Activated CD8-positive, alpha-beta memory T cell treated with anti-CD3 and anti-CD28 coated beads, Interleukin-2, amount 50 U/mL, for 4 hours (primary cell): ENCODE data around the gene GSTA2.
"Not testable (repeated sequence)": the region's sequence is repeated elsewhere in the genome, so short reads cannot be mapped to it uniquely, and the experiment has no call there.

Source experiments
- DNase-seq: peaks from one replicate; pipeline ENCODE4 v3.0.0-alpha.2; 2020

Gene GSTA2

DNA sequence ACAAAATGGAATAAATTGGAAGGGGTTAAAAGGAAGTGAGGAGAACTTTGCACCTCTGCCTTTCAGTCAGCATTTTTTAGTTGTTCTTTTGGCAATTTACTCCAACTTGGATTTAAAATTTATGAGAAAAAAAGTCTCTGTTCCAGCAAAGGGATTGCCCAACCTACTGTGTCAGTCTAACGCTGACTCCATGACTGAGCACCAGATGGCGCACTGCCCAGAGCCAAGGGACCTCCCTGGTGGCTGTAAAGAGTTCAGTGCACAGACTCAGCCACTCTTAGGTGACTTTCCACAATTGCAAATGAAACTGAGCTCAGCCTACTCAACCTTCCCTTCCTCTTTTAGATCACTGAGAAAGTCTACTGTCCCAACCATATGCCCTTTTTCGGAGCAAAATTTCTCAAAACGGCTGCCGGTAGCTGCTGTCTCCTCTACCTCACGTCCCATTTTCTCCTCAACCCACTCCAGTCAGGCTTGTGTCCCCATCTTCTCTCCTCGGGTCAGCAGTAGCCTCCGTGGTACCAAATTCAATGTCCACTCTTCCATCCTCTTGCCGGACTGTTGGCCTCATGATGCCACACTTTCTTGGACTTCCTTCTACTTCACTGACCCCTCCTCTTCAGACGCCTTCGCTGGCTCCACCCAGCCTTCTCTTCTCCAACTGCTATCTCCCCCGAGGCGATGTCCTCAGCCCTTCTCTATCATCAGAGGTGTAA, 38.7 kb downstream of the GSTA2 start:
- DNase-seq: peak; percentile 45

DNA sequence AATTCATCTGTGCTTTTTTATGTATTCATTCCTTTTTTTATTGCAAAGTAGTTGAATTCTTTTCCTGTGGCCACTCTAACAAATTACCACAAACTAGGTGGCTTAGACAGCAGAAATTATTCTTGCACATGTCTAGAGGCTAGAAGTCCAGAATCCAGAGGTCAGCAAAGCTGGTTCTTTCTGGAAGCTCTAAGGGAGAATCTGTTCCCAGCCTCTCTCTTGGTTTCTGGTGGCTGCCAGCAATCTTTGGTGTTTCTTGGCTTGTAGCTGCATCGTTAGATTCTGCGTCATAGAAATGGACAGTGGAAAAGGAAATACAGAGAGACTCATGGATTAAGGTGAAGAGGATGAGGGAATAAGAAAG, 39.3 kb downstream of the GSTA2 start:
- no peak for DNase-seq

DNA sequence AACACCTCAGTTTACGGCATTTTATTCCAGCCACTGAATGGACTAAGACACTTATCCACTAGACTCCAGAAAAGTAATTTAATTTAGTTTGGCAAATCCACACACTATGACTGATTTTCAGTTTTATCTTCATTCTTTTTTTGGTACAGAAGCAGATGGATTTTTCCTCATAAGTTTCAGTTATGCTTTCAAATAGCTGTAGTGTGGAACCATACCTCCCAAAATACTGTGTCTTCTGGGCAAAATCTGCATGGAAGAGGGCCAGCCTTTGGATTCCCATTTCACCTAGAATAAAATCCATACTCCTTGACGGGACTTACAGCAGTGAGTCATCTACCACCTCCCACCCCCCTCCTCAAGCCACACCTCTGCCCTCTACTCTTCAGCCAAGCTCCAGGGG, 43.0 kb downstream of the GSTA2 start:
- no peak for DNase-seq

DNA sequence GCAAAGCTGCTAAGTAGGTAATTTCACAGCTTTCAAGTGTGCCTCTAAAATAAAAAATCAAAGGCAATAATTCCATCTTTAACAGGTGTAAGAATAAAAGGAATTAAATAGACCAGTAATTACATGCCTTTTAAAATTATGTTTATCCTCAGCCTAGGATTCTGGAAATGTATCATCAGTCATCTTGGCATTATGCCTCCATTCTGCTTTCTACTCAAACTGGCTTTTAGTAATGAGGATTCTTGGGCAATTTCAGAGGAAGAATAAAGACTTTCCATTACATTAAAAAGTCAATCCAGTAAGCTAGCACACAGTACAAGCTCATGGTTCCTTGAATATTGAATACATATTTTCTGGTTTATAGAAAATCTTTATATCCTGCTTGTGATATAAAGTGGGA, 44.7 kb downstream of the GSTA2 start:
- DNase-seq: no peak

DNA sequence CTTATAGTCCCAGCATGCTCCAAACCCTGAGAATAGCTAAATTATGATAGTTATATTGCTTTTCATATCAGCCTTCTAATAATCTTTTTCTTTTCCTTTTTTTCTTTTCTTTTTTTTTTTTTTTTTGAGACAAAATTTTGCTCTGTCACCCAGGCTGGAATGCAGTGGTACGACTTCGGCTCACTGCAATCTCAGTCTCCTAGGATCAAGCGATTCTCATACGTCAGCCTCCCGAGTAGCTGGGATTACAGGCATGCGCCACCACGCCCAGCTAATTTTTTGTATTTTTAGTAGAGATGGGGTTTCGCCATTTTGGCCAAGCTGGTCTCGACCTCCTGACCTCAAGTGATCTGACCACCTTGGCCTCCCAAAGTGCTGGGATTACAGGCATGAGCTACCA, 48.5 kb downstream of the GSTA2 start:
- DNase-seq: not testable (repeated sequence)

DNA sequence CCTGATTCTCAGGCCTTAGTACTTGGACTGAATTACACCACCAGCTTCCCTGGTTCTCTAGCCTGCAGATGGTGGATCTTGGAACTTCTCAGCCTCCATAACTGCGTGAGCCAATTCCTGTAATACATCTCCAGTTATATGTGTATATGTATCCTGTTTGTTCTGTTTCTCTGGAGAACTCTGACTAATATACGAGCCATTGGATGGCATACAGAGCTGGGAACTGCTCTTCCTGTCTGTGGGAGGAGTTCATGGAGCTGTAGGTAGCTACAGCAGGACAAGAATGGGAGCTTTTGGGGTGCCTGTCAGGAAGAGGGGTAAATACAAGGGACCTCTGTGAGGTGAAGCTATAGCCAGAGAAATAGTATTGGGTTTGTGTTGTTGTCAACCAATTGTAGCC, 51.1 kb downstream of the GSTA2 start:
- no peak for DNase-seq

DNA sequence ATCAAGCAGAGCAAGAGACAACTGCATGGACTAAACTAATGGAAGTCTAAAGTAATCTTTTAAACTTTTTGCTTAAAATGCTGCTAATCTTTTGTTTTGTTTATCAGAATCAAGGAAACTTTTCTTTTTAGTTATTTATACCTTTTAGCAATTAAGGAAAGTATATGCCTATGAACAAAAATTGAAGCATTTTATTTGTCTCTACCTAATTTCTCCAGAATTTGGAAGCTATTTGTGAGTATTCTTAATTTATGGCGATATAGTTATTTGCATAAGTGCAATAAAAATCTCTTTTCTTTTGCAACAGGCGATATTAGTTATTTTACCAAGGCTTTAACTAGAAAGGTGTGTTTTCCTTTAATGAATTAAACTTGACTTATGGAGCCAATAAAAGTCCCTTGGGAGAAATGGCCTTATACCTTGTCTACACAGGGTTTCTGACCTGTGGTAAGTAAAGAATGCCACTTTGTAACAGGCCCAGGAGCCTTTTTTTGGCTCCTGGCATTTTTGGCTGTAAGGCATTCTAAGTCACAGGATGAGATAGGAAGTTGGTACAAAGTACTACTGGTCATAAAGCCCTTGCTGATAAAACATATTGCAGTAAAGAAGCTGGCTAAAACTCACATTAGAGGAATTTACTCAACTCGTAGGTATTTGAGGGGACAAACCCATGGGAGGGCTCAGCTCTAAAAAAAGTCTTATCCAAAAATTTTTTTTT, 55.2 kb downstream of the GSTA2 start:
- no peak for DNase-seq

DNA sequence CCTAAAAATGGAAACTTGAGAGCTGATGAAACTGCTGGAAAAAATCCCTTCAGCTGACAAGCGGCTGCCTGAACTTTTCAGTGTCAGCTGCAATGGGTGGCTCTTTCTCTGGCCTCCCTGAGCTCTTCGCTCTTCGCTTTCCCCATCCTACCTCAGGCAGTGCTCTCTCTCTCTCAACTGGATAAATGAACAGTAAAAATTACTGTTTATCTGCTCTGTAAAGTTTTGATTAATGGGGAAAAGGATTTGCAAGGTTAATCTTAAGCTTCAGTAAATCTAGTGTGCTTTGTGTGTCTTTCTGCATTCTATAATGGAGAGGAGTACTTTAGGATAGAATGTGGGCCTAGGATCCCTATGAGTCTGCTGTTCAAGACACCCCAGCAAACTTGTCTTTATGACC, 57.3 kb downstream of the GSTA2 start:
- no peak for DNase-seq

DNA sequence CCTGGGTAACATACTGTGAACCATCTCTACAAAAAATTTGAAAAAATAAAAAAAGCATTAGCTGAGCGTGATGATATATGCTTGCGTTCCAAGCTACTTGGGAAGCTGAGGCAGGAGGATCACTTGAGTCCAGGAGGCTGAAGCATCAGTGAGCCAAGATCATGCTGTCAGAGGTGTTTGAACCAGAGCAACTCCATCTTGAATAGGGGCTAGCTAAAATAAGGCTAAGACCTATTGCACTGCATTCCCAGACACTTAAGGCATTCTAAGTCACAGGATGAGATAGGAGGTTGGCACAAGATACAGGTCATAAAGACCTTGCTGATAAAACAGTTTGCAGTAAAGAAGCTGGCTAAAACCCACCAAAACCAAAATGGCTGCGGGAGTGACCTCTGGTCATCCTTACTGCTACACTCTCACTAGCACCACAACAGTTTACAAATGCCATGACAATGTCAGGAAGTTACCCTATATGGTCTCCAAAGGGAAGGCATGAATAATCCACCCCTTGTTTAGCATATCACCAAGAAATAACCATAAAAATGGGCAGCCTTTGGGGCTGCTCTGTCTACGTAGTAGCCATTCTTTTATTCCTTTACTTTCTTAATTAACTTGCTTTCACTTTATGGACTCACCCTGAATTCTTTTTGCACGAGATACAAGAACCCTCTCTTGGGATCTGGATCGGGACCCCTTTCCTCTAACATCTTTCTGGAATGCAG, 58.3 kb downstream of the GSTA2 start:
- not testable (repeated sequence) for DNase-seq

DNA sequence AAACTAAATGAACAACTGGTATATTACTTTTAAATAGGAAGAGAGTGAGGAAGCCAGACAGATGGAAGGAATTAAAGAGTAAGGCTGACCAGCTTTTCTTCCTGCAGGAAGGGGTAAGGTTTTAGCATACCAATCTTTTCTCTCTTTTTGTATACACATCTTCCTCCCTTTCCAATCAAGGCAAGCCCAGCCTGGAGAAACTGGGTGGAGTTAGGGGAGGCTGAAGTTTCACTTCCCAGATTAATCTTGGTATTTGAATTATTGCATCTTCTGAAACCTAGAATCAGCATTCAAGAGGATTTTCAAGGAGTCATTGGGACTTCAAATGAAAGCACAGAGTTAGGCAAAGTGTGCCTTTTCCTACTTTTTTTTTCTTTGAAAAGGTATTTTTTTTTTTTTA, 59.2 kb downstream of the GSTA2 start:
- no peak for DNase-seq
